Head of caudate nucleus (tissue), 42 donors: ENCODE results near the gene SLIT1.
"Not testable (repeated sequence)": the region's sequence is repeated elsewhere in the genome, so short reads cannot be mapped to it uniquely, and the experiment has no call there.

Experiments
- DNase-seq, 42 donors: peaks; one replicate each; pipeline versions ENCODE4 v3.0.0 to v3.0.0-alpha.2; 2020 to 2021; ENCODE audit warnings: mixed read lengths in 7 of 42
- intact Hi-C: fragments of 100-400 bp; cut with DNase I; formaldehyde crosslinking; loops from one replicate; pipeline ENCODE4 v1.15.0; 2022

Gene SLIT1

GRCh38 chr10:97099089-97099488, 86.7 kb downstream of the SLIT1 start:
- intact Hi-C loops, result no loop called here
- no peak for DNase-seq

- intact Hi-C loops, result no loop called here
- DNase-seq, result no peak
Measured at GRCh38 chr10:97097084-97097433, 88.7 kb downstream of the SLIT1 start.

DNA sequence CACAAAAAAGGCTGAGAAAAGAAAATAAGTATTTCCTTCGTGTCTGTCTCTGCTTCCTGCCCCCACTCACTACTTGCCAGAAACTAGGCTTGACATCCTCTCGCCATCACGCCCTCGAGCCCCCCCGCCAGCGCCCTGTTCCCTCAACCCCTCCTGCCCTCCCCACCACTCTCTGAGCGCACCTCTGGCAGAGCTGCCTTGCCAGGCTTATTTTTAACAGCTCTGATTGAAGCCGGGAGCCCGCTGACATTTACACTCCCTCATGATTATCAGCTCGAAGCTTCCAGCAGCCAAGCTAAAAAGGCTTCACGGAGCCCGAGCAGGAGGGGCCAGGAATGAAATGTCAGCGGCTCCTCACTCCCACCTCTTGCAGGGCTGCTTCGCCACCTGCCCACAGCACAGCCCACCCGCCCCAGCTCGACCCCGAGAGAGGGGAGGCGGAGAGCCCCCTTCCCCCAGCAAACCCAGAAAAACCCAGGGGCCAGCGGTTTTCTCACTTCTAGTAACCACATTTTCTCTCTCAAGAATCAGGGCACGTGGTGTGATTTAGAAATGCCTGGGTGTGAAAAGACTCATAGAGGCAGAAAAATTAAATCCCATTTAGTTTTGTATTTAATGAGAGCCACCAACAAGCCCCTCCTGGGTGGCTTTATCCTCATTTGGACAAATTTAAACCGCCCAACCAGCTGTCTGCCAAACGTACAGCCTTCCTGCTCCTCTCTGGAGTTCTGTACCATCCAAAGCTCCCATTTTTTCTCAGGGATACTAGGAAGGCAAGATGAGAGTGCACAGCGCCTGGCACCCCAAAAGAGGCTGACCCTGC, 89.3 kb downstream of the SLIT1 start:
- intact Hi-C loops, result no loop called here
- peak in 38 of 42 donors; percentile 31 to 84 (median 56) for DNase-seq

DNA sequence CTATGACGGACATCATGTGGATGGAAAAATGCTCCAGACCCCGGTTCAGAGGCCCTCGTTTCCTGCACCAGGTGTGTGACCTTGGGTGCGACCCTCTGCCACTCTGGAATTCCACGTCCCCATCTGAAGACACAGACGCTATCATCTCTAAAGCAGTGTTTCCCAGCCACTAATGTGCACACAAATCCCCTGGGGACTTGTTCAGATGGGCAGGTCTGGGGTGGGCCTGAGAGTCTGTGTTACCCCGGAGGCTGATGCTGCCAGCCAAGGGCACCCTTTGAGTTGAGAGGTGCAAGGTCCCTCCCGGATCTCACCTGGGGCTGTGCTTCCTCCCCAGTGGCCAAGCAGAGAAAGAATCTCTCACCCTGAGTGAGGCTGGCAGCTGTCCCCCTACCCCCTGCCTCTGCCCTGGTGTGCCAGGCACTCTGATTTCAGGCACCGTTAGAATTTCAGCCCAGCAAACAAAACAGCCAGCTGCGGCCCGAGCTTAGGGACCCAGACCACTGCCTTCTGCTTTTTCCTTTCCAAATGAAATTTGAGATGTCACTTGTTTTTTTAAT, 90.0 kb downstream of the SLIT1 start:
- intact Hi-C loops, result no loop called here
- no peak for DNase-seq

- no peak for DNase-seq
- intact Hi-C loops, result no loop called here
Measured at GRCh38 chr10:97090644-97091043, 95.1 kb downstream of the SLIT1 start.

DNA sequence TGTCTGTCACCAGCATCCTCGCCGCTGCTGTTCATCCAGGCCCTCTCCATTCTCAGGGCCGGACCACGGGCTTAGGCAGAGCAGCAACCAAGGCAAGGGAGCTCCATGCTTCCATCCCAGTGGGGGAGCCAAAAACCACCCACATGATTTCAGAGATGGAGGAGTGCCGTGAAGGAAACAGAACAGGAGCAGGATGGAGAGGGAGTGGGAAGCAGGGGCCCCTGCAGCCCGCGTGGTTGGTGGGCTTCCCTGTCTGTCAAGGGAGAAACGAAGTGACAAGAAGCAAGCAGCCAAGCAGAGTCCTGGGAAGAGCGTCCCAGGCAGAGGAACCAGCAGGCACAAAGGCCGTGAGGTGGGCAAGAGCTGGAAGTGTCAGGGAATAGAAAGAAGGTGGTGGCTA, 95.7 kb downstream of the SLIT1 start:
- intact Hi-C loops, result no loop called here

DNA sequence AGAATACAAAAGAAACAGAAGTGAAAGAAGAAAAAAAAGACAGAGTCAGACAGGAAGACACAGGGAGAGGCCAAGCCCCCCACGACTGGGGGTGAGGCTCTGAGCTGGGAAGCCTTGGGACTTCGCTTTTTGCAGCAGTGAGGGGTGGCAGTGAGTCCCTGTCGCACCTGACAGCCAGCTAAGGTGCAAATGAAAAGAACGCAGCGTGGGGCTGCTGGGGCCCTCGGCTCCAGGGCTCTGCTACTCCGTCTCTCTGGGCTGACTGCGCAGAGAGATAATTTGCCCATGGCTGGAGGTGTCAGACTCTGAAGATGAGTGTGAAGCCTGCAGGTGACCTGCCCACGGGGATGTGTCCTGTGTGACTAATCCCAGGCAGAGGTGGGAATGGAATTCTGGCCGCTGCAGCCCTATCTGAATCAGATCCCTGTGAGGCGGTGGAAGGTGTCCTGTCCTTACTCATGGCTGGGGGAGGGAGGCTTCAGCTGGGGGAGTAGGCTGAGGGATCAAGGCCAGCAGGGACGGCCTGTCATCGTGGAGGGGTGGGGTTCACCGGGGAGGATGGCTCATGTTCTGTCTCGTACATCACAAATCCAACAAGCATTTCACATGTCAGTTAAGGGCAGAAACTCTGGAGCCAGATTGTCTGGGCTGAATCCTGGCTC, 96.4 kb downstream of the SLIT1 start:
- intact Hi-C loops, result no loop called here
- no peak for DNase-seq

More for the DNA sequence above, 95.7 kb downstream of the SLIT1 start:
- DNase-seq, result peak in 4 of 42 donors; percentile 25 to 58 (median 38)

GRCh38 chr10:97087296-97087695, 98.5 kb downstream of the SLIT1 start:
- DNase-seq, result no peak
- intact Hi-C loops, result no loop called here

GRCh38 chr10:97086530-97086929, 99.2 kb downstream of the SLIT1 start:
- intact Hi-C loops, result no loop called here
- DNase-seq, result no peak

DNA sequence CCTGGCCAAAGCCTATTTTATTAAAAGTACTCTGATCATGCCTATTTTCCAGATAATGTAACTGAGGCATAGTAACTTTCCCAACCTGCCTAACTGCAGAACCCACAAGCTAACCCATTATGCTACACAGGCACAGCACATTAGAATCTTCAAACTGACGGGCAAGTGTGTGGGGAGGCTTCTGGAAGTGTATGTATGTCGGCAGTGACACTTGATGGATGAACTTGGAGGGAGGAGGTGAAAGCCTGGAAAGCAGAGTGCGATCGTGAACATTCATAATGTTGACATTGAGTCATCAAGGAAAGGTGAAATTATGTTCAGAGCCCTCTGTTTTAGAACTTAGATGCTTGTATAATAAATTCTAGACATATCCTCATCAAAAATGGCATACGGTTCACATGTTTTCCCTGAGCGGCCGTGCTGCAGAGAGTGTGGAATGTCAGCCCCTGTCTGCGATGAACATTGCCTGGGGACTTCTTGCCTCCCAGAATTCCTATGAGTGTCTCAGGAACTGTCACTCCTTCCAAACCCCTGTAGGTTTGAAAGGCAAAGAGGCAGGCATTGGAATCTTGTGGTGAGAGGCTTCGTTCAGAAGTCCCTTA, 102.4 kb downstream of the SLIT1 start:
- intact Hi-C loops, result no loop called here
- DNase-seq, result peak in 27 of 42 donors; percentile 19 to 90 (median 63)

DNA sequence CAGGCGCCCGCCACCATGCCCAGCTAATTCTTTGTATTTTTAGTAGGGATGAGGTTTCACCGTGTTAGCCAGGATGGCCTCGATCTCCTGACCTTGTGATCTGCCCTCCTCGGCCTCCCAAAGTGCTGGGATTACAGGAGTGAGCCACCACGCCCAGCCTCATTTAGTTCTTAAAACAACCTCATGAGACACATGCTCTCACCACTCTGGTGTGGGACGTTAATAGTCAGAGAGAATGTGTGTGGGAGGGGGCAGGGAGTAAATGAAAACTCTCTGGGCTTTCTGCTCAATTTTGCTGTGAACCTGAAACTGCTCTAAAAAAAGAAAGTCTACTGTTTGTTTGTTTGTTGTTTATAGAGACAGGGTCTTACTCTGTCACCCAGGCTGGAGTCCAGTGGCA, 103.2 kb downstream of the SLIT1 start:
- intact Hi-C loops, result not testable (repeated sequence)
- peak in 7 of 42 donors; percentile 16 to 71 (median 43) for DNase-seq

GRCh38 chr10:97081621-97082235, 104.0 kb downstream of the SLIT1 start:
- peak in 11 of 42 donors; percentile 24 to 72 (median 44) for DNase-seq

DNA sequence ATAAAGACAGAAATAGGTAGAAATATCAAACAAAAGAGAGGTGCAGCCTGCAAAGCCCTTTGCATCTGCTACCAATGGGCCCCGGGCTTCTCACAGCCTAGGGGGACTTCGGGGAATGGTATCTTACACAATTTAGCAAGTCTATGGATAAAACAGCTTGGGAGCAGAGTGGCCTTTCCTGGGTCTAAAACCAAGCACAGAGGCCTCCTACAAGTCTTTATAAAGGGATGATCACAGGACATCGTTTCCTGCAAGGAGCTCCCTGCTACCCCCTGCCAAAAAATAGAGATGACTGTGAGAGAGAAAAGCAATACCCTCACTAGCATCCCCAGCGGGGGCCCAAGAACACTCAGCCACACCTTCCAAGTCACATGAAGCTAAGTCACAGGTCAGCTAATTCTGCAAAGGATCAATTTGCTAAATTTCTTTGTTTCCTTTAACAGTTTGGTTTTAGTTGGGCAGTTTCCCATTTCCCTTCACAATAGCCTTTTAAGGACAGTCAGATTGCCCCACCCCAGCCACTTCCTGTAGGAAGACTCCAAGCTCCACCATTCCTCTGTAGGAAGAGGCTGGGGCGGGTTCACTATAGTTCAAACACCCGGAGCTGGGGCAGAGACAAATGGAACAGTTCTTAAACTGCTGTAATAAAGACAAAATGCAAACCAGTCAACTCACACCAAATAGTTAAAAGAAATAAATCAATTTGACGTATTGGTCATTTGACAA, 105.5 kb downstream of the SLIT1 start:
- no peak for DNase-seq

More at GRCh38 chr10:97081621-97082235, 104.0 kb downstream of the SLIT1 start:
- intact Hi-C loops, result no loop called here

DNA sequence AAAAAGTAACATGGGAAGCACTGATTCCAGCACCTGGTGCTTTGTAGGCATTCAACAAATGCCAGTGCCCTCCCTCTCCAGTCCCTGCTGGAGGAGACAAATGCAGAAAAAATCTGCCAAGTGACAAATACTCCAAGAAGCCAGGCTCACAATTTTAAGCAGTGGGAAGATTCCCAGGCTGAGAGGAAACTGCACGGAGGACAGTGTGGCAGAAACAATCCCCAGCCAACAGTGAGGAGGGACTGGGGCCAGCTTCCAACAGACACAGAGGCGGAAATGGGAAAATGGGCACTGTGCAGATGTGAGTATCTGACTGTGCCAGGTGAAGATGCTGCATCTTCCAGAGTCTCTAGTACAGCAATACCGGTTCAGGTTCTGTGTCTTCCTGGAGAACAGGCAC, 106.3 kb downstream of the SLIT1 start:
- intact Hi-C loops, result no loop called here
- no peak for DNase-seq

More for the DNA sequence above, 105.5 kb downstream of the SLIT1 start:
- intact Hi-C loops, result no loop called here

DNA sequence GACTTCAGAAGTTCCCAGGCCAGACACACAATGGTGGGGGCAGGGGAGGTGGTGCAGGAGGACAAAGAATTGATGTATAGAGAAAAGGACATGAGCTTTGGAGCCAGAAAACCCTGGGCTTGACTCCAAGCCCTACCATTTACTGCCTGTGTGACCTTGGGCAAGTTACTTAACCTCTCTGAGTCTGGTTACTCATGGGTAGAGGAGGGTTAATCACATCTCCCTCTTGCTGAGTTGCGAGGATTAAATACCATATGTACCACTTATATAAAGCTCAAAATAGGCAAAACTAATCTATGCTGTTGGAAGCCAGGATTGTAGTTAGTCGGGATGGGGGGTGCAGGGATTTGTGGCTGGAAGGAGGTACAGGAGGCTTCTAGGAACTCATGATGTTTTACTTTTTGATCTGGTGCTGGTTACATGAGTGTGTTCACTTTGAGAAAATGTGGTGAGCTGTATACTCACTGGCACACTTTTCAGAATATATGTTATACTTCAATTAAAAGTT, 106.8 kb downstream of the SLIT1 start:
- intact Hi-C loops, result no loop called here
- DNase-seq, result no peak

GRCh38 chr10:97078261-97078937, 107.4 kb downstream of the SLIT1 start:
- intact Hi-C loops, result no loop called here
- no peak for DNase-seq

DNA sequence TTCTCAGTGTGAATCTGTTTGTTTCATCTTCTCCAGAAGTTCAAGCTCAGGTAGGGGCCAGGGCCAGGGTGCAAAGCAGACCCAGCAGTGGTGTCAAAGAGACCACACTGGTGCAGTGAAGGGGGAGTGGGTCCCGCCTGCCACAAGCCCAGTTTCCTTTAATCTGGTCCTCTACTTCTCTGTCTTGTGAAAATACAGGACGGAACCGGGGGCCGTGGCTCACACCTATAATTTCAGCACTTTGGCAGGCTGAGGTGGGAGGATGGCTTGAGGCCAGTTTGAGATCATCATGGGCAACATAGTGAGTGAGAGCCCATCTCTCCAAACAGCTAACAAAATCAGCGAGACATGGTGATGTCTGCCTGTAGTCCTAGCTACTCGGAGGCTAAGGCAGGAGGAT, 109.0 kb downstream of the SLIT1 start:
- intact Hi-C loops, result no loop called here
- DNase-seq, result no peak

DNA sequence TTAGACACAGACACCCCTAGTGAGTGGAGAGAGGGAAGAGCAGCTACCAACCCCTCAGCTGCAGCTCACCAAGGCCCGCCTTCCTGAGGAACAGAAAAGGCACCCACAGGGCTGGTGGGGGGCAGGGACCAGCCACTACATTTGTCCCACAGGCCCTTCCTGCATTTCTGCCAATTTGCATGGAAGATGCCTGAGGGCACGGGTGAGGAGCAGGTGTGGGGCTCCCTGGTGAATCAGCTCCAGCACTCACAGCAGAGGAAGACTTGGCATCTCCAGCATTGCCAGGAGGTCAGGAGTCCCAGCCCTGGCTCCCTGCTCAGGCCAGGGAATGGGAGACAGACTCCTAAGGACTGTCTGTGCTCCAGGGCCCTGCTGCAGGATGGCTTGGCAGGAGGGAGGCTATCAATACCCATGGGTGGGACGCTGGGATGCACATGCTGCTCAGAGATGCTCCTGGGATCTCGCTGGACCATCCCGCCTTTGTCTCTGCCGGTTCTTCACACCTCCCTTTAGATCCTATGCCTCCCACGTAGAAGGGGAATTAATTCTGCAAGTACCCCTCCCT, 109.7 kb downstream of the SLIT1 start:
- intact Hi-C loops, result no loop called here
- no peak for DNase-seq
